Psoas muscle (tissue), 8 donors: ENCODE results near the gene PDCD4. TPM values are rescaled to one million over a fixed set of nuclear protein-coding genes. Genes with fewer than 3 reads are reported as not detected.

Source experiments
- ATAC-seq, 4 donors: fragments of 200-7000 bp; cut with Tn5 transposase; one replicate each; pipeline ENCODE4 v1.9.1; 2020; ENCODE audit warnings: moderate library complexity in 3 of 4, mild to moderate bottlenecking in 2 of 4
- DNase-seq, 2 donors: peaks; one replicate each; pipeline ENCODE4 v3.0.0-alpha.2; 2020
- H3K27ac ChIP-seq: fragments of 200-600 bp; one replicate; pipeline ENCODE4 v1.8.0; 2022
- H3K27me3 ChIP-seq, 3 donors: fragments of 200-600 bp in 1 of 3; one replicate each; pipeline versions ENCODE4 v1.6.1 to v1.8.0; 2013 to 2022; ENCODE audit warnings: low read length in 2 of 3, mild to moderate bottlenecking in 2 of 3, moderate library complexity in 1 of 3; ENCODE audit not compliant: insufficient read depth in 3 of 3
- H3K36me3 ChIP-seq, 2 donors: fragments of 200-600 bp in 1 of 2; one replicate each; pipeline versions ENCODE4 v1.6.1 to v1.8.0; 2013 to 2022; ENCODE audit warnings: low read depth in 1 of 2, mild to moderate bottlenecking in 1 of 2, moderate library complexity in 1 of 2; ENCODE audit not compliant: insufficient read depth in 1 of 2
- H3K4me1 ChIP-seq: fragments of 200-600 bp; one replicate; pipeline ENCODE4 v1.8.0; 2022
- H3K4me3 ChIP-seq: fragments of 200-600 bp; one replicate; pipeline ENCODE4 v1.8.0; 2022; ENCODE audit warnings: mild to moderate bottlenecking
- H3K9me3 ChIP-seq: fragments of 200-600 bp; one replicate; pipeline ENCODE4 v1.8.0; 2022
- CTCF ChIP-seq: fragments of 200-600 bp; IDR thresholded peaks from one replicate; pipeline ENCODE4 v1.8.0; 2022; ENCODE audit warnings: antibody characterized with exemption
- WGBS, 3 donors: extraction: QIAGEN DNeasy Blood & Tissue Kit; methylation state at CpG; one replicate each; pipeline versions ENCODE4 v1.1.6 to v1.1.7; 2013; 5-methylcytosine and 5-hydroxymethylcytosine counted together
- intact Hi-C, 2 donors: fragments of 100-400 bp; cut with DNase I; formaldehyde crosslinking; loops; one replicate each; pipeline versions ENCODE4 v1.11.0 to v1.14.2; 2022
- polyA plus RNA-seq, 3 donors: library from polyadenylated mRNA; stranded (reverse); fragments of 200-250 nt; gene quantifications; one replicate each; pipeline ENCODE4 v1.2.3, GENCODE V29; 2013
- total RNA-seq, 4 donors: library from RNA; stranded (reverse); fragmentation: NEBNext Ultra II Directional in 2 of 4; extraction: Animal tissue kit (Norgen Biotek cat#: 25700) in 2 of 4; gene quantifications; one replicate each; pipeline versions ENCODE4 v1.2.1 to v1.2.4, GENCODE V29; 2021 to 2023
- donor health status: healthy with polysubstance abuse.
- donor health status: DM: no; HTN: no; CAD: no; lungs with moderate emphysema.
- donor health status: Bipolar disorder and iron deficiency.
- donor health status: healthy.
- donor health status: DM: yes; HTN: yes; CAD: no.
- donor health status: DM: no; HTN: no; CAD: no.
- donor health status: DM: no; HTN: no; CAD: no.
- donor health status: DM: yes; HTN: yes; CAD: no.

The PDCD4 gene
- total and polyA plus RNA-seq, 7 donors, result 7.6 to 19.7 (median 11.3) TPM

- Histone ChIP-seq H3K36me3 (peaks cover 3 to 69% of the 10 kb centered on the region in 2 donors), H3K4me1 (no peaks in the 10 kb centered on the region), H3K4me3 (no peak overlapping the region), H3K27ac (no peak overlapping the region), H3K27me3 (no peaks in the 10 kb centered on the region), H3K9me3 (no peaks in the 10 kb centered on the region)
- ATAC-seq (no peak), DNase-seq (no peak)
- intact Hi-C loops, result loop anchor here (10.0 kb wide), 1 partner anchor 284 kb away; no protein-coding TSS in a partner anchor
- TF ChIP-seq CTCF, result no peak
Observed at GRCh38 chr10:110898391-110898790, 26.7 kb downstream of the PDCD4 start.

- Histone ChIP-seq H3K27ac (no peak overlapping the region), H3K36me3 (peaks cover 3 to 51% of the 10 kb centered on the region in 2 donors), H3K27me3 (no peaks in the 10 kb centered on the region), H3K4me3 (no peak overlapping the region), H3K9me3 (no peaks in the 10 kb centered on the region), H3K4me1 (no peaks in the 10 kb centered on the region)
- no peak for TF ChIP-seq CTCF
- WGBS, 3 donors, result 84 to 92% (median 88%) methylated on average over 2 of the region's 2 CpGs
- DNase-seq, result no peak
- no peak for ATAC-seq
- intact Hi-C loops, result no loop called here
Observed at GRCh38 chr10:110900983-110901382, 29.3 kb downstream of the PDCD4 start.

GRCh38 chr10:110901954-110902819, 30.5 kb downstream of the PDCD4 start:
- H3K27ac ChIP-seq, result no peak overlapping the region
- H3K4me3 ChIP-seq, result no peak overlapping the region
- intact Hi-C loops, result no loop called here
- no peaks in the 10 kb centered on the region for H3K27me3 ChIP-seq
- ATAC-seq (peak in 3 of 4 donors; percentile 46 to 69 (median 67)), DNase-seq (no peak)
- no peaks in the 10 kb centered on the region for H3K4me1 ChIP-seq
- no peaks in the 10 kb centered on the region for H3K9me3 ChIP-seq
- no peak for TF ChIP-seq CTCF
- 70 to 78% (median 73%) methylated on average over 7 of the region's 7 CpGs for WGBS, 3 donors
- peaks cover under 1 to 39% of the 10 kb centered on the region in 2 donors for H3K36me3 ChIP-seq

- TF ChIP-seq CTCF, result no peak
- H3K9me3 ChIP-seq, result no peaks in the 10 kb centered on the region
- no peaks in the 10 kb centered on the region for H3K4me1 ChIP-seq
- ATAC-seq (no peak), DNase-seq (no peak)
- intact Hi-C loops, result no loop called here
- no peaks in the 10 kb centered on the region for H3K27me3 ChIP-seq
- H3K36me3 ChIP-seq, result peaks cover 0 to 30% of the 10 kb centered on the region in 2 donors
- H3K27ac ChIP-seq, result no peak overlapping the region
- 78 to 89% (median 88%) methylated on average over 3 of the region's 3 CpGs for WGBS, 3 donors
- no peak overlapping the region for H3K4me3 ChIP-seq
Observed at GRCh38 chr10:110903280-110904278, 31.9 kb downstream of the PDCD4 start.
